ENCODE data around the gene DNAJC11. TPM values are rescaled to one million over a fixed set of nuclear protein-coding genes. Genes with fewer than 3 reads are reported as not detected.

DNAJC11 gene
- total and polyA plus RNA-seq, 10 donors: 13.3 to 66.9 (median 54.6) TPM

- intact Hi-C loops (cut with DNase I; ENCODE audit: low total_unique reads): no loop called here
- Histone ChIP-seq H3K27me3 (replicated peaks in 1 of 7) (no peaks in the 10 kb centered on the region), H3K4me3 (no peak overlapping the region), H3K4me1 (peaks cover 0 to 48% (median 18%) of the 10 kb centered on the region in 6 donors), H3K27ac (no peak overlapping the region), H3K36me3 (peaks cover 0 to 7% (median 0%) of the 10 kb centered on the region in 6 donors), H3K9me3 (no peaks in the 10 kb centered on the region)
- DNase-seq: no peak
- WGBS, 5 donors: 87 to 94% (median 92%) methylated on average over 7 of the region's 7 CpGs
- TF ChIP-seq, protein P1, sequence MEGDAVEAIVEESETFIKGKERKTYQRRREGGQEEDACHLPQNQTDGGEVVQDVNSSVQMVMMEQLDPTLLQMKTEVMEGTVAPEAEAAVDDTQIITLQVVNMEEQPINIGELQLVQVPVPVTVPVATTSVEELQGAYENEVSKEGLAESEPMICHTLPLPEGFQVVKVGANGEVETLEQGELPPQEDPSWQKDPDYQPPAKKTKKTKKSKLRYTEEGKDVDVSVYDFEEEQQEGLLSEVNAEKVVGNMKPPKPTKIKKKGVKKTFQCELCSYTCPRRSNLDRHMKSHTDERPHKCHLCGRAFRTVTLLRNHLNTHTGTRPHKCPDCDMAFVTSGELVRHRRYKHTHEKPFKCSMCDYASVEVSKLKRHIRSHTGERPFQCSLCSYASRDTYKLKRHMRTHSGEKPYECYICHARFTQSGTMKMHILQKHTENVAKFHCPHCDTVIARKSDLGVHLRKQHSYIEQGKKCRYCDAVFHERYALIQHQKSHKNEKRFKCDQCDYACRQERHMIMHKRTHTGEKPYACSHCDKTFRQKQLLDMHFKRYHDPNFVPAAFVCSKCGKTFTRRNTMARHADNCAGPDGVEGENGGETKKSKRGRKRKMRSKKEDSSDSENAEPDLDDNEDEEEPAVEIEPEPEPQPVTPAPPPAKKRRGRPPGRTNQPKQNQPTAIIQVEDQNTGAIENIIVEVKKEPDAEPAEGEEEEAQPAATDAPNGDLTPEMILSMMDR (IDR thresholded peaks at IDR 0.05 in 8 of 11, conservative IDR thresholded peaks at IDR 0.05 in 3 of 11): no peak
- no peak for TF ChIP-seq POLR2AphosphoS5 (IDR thresholded peaks at IDR 0.05)
- no peak for TF ChIP-seq POLR2A (IDR thresholded peaks at IDR 0.05)
Measured at GRCh38 chr1:6690186-6690585, 11.4 kb downstream of the DNAJC11 start.

- WGBS, 5 donors: 54 to 72% (median 59%) methylated on average over 5 of the region's 5 CpGs
- DNase-seq: no peak
Measured at GRCh38 chr1:6688757-6689156, 12.9 kb downstream of the DNAJC11 start.

GRCh38 chr1:6688001-6688400 is 13.6 kb downstream of the DNAJC11 start:
- no peaks in the 10 kb centered on the region for H3K9me3 ChIP-seq
- H3K4me3 ChIP-seq: no peak overlapping the region
- TF ChIP-seq, protein P1 (IDR thresholded peaks at IDR 0.05 in 8 of 11, conservative IDR thresholded peaks at IDR 0.05 in 3 of 11): no peak
- no peak for TF ChIP-seq POLR2AphosphoS5 (IDR thresholded peaks at IDR 0.05)
- TF ChIP-seq POLR2A (IDR thresholded peaks at IDR 0.05): no peak
- intact Hi-C loops (cut with DNase I; ENCODE audit: low total_unique reads): no loop called here
- 79 to 90% (median 81%) methylated on average over 1 of the region's 1 CpG for WGBS, 5 donors
- H3K27ac ChIP-seq: peak overlapping the region in 4 of 8 donors; percentile 64 to 70 (median 67)
- no peak for DNase-seq
- no peaks in the 10 kb centered on the region for H3K27me3 ChIP-seq (replicated peaks in 1 of 7)
- H3K4me1 ChIP-seq: peaks cover 0 to 48% (median 18%) of the 10 kb centered on the region in 6 donors
- peaks cover 0 to 7% (median 0%) of the 10 kb centered on the region in 6 donors for H3K36me3 ChIP-seq

More at GRCh38 chr1:6688757-6689156, 12.9 kb downstream of the DNAJC11 start:
- H3K4me3 ChIP-seq: no peak overlapping the region
- H3K27ac ChIP-seq: peak overlapping the region in 6 of 8 donors; percentile 18 to 70 (median 66)
- TF ChIP-seq POLR2AphosphoS5 (IDR thresholded peaks at IDR 0.05): no peak
- no peak for TF ChIP-seq POLR2A (IDR thresholded peaks at IDR 0.05)
- TF ChIP-seq, protein P1 (IDR thresholded peaks at IDR 0.05 in 8 of 11, conservative IDR thresholded peaks at IDR 0.05 in 3 of 11): no peak
- H3K36me3 ChIP-seq: peaks cover 0 to 7% (median 0%) of the 10 kb centered on the region in 6 donors
- H3K4me1 ChIP-seq: peaks cover 0 to 48% (median 18%) of the 10 kb centered on the region in 6 donors
- intact Hi-C loops (cut with DNase I; ENCODE audit: low total_unique reads): no loop called here
- H3K27me3 ChIP-seq (replicated peaks in 1 of 7): no peaks in the 10 kb centered on the region
- no peaks in the 10 kb centered on the region for H3K9me3 ChIP-seq

DNA sequence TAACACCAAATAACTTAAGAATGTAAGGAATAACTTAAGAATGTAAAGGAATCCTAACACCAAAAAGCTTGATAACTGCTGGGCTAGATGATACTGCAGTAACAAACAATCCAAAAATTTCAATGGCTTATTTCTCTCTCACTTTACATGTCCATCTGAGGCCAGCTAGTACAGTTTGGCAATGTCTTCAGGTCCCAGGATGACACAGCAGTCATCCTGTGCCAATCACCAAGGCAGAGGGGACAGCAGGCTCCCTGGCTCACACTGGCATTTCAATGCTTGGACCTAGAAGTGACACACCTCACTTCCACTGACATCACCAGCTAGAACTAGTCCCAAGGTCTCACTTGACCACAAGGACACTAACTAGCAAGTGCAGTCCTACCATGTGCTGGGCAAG is 15.3 kb downstream of the DNAJC11 start:
- H3K36me3 ChIP-seq: peaks cover 0 to 14% (median 0%) of the 10 kb centered on the region in 6 donors
- H3K9me3 ChIP-seq: no peaks in the 10 kb centered on the region
- no peak overlapping the region for H3K4me3 ChIP-seq
- intact Hi-C loops (cut with DNase I; ENCODE audit: low total_unique reads): no loop called here
- peaks cover 0 to 36% (median 17%) of the 10 kb centered on the region in 6 donors for H3K4me1 ChIP-seq
- no peaks in the 10 kb centered on the region for H3K27me3 ChIP-seq (replicated peaks in 1 of 7)
- no peak for DNase-seq
- TF ChIP-seq POLR2AphosphoS5 (IDR thresholded peaks at IDR 0.05) (no peak), POLR2A (IDR thresholded peaks at IDR 0.05) (no peak)
- no peak overlapping the region for H3K27ac ChIP-seq
